ENCODE data around the gene CPXM2. TPM values are rescaled to one million over a fixed set of nuclear protein-coding genes. Genes with fewer than 3 reads are reported as not detected.

Gene CPXM2
- total and polyA plus RNA-seq, 4 donors = 0.05 to 0.92 (median 0.44) TPM

DNA sequence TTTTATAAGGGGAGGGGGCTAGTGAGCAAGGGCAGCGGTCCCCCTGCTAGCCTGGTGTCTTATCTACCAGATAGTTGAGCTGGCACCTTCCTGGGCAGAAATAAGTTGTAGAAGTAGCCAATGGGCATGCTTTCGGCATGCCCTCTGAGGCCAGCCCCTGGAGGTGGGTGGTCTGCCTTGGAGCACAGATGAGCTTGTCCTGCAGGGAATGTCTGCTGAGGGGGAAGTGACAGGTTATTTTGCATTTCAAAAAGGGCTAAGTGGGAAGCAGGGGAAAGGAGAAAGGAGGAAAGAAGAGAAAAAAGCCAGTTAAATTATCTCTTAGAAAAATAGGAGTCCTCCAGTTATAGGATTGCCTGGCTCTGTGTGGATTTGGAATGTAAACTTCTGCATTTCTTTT lies 136.5 kb downstream of the CPXM2 start:
- no peak overlapping the region for H3K4me3 ChIP-seq (ENCODE audit: low read depth in 1 of 3, low read length in 3 of 3)
- H3K36me3 ChIP-seq (ENCODE audit: control insufficient read depth in 4 of 4, insufficient read depth in 3 of 4, low read depth in 1 of 4, low read length in 3 of 4) = no peaks in the 10 kb centered on the region
- H3K27ac ChIP-seq (ENCODE audit: low read depth in 1 of 2, low read length in 2 of 2) = no peak overlapping the region
- H3K27me3 ChIP-seq (ENCODE audit: control insufficient read depth in 4 of 4, insufficient read depth in 4 of 4, low read length in 3 of 4) = peaks cover 0 to 6% (median under 1%) of the 10 kb centered on the region in 4 donors
- peaks cover 0 to 4% (median 1%) of the 10 kb centered on the region in 4 donors for H3K9me3 ChIP-seq (ENCODE audit: control insufficient read depth in 4 of 4, low read length in 3 of 4)
- 68% methylated on average over 2 of the region's 2 CpGs for WGBS
- no peak for TF ChIP-seq JUND (IDR thresholded peaks at IDR 0.05)
- no peak for TF ChIP-seq NR2F2 (IDR thresholded peaks at IDR 0.05)
- no peak for TF ChIP-seq HNF4G (IDR thresholded peaks at IDR 0.05)
- TF ChIP-seq, protein P1, sequence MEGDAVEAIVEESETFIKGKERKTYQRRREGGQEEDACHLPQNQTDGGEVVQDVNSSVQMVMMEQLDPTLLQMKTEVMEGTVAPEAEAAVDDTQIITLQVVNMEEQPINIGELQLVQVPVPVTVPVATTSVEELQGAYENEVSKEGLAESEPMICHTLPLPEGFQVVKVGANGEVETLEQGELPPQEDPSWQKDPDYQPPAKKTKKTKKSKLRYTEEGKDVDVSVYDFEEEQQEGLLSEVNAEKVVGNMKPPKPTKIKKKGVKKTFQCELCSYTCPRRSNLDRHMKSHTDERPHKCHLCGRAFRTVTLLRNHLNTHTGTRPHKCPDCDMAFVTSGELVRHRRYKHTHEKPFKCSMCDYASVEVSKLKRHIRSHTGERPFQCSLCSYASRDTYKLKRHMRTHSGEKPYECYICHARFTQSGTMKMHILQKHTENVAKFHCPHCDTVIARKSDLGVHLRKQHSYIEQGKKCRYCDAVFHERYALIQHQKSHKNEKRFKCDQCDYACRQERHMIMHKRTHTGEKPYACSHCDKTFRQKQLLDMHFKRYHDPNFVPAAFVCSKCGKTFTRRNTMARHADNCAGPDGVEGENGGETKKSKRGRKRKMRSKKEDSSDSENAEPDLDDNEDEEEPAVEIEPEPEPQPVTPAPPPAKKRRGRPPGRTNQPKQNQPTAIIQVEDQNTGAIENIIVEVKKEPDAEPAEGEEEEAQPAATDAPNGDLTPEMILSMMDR (IDR thresholded peaks at IDR 0.05; ENCODE audit: low read depth, low read length, missing input control) = no peak
- TF ChIP-seq FOXA2 (IDR thresholded peaks at IDR 0.05) = no peak
- TF ChIP-seq, protein P2, sequence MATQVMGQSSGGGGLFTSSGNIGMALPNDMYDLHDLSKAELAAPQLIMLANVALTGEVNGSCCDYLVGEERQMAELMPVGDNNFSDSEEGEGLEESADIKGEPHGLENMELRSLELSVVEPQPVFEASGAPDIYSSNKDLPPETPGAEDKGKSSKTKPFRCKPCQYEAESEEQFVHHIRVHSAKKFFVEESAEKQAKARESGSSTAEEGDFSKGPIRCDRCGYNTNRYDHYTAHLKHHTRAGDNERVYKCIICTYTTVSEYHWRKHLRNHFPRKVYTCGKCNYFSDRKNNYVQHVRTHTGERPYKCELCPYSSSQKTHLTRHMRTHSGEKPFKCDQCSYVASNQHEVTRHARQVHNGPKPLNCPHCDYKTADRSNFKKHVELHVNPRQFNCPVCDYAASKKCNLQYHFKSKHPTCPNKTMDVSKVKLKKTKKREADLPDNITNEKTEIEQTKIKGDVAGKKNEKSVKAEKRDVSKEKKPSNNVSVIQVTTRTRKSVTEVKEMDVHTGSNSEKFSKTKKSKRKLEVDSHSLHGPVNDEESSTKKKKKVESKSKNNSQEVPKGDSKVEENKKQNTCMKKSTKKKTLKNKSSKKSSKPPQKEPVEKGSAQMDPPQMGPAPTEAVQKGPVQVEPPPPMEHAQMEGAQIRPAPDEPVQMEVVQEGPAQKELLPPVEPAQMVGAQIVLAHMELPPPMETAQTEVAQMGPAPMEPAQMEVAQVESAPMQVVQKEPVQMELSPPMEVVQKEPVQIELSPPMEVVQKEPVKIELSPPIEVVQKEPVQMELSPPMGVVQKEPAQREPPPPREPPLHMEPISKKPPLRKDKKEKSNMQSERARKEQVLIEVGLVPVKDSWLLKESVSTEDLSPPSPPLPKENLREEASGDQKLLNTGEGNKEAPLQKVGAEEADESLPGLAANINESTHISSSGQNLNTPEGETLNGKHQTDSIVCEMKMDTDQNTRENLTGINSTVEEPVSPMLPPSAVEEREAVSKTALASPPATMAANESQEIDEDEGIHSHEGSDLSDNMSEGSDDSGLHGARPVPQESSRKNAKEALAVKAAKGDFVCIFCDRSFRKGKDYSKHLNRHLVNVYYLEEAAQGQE (IDR thresholded peaks at IDR 0.05) = no peak
- TF ChIP-seq, protein P3, sequence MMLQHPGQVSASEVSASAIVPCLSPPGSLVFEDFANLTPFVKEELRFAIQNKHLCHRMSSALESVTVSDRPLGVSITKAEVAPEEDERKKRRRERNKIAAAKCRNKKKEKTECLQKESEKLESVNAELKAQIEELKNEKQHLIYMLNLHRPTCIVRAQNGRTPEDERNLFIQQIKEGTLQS (IDR thresholded peaks at IDR 0.05) = no peak
- no peak for TF ChIP-seq TAF1 (conservative IDR thresholded peaks at IDR 0.05)
- no peak for TF ChIP-seq HNF4A (conservative IDR thresholded peaks at IDR 0.05)
- no peak for TF ChIP-seq FOXA1 (IDR thresholded peaks at IDR 0.05)
- TF ChIP-seq, protein P4, sequence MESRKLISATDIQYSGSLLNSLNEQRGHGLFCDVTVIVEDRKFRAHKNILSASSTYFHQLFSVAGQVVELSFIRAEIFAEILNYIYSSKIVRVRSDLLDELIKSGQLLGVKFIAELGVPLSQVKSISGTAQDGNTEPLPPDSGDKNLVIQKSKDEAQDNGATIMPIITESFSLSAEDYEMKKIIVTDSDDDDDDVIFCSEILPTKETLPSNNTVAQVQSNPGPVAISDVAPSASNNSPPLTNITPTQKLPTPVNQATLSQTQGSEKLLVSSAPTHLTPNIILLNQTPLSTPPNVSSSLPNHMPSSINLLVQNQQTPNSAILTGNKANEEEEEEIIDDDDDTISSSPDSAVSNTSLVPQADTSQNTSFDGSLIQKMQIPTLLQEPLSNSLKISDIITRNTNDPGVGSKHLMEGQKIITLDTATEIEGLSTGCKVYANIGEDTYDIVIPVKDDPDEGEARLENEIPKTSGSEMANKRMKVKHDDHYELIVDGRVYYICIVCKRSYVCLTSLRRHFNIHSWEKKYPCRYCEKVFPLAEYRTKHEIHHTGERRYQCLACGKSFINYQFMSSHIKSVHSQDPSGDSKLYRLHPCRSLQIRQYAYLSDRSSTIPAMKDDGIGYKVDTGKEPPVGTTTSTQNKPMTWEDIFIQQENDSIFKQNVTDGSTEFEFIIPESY (IDR thresholded peaks at IDR 0.05) = no peak
- TF ChIP-seq RXRA (IDR thresholded peaks at IDR 0.05) = no peak
- TF ChIP-seq SP1 (IDR thresholded peaks at IDR 0.05) = no peak
- no peak for TF ChIP-seq RAD21 (IDR thresholded peaks at IDR 0.05)
- TF ChIP-seq YY1 (IDR thresholded peaks at IDR 0.05) = no peak
- TF ChIP-seq GABPA (IDR thresholded peaks at IDR 0.05 in 1 of 2, conservative IDR thresholded peaks at IDR 0.05 in 1 of 2) = no peak
- TF ChIP-seq EGR1 (IDR thresholded peaks at IDR 0.05; ENCODE audit: low read depth in 2 of 2) = no peak
- DNase-seq (ENCODE audit: low spot score) = no peak
- no peak overlapping the region for H3K9ac ChIP-seq (ENCODE audit: low read depth in 1 of 2, low read length in 2 of 2)
- H3K4me1 ChIP-seq (ENCODE audit: control insufficient read depth in 4 of 4, insufficient read depth in 4 of 4, low read length in 3 of 4) = no peaks in the 10 kb centered on the region

DNA sequence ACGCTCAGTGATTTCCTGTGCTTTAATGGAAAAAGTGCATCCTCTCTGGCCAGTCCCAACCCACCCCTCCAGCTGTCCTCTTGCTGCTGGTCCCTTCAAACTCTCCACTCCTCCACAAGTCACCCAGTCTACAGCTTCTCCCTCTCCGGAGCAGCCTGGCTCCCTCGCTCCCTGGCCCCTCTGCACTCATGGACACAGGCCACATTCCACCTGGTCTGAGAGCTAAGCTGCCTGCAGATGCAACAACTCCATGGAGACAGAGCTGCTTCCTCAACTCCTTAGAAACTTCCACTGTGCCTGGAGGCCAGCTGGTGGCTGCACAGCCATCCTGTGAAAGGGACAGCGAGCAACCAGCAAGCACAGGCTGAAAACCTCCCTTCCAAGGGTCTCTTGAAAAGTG lies 137.5 kb downstream of the CPXM2 start:
- Histone ChIP-seq H3K27me3 (ENCODE audit: control insufficient read depth in 4 of 4, insufficient read depth in 4 of 4, low read length in 3 of 4) (peaks cover 0 to 10% (median under 1%) of the 10 kb centered on the region in 4 donors), H3K4me3 (ENCODE audit: low read depth in 1 of 3, low read length in 3 of 3) (no peak overlapping the region), H3K9ac (ENCODE audit: low read depth in 1 of 2, low read length in 2 of 2) (no peak overlapping the region), H3K9me3 (ENCODE audit: control insufficient read depth in 4 of 4, low read length in 3 of 4) (peaks cover 0 to 4% (median 1%) of the 10 kb centered on the region in 4 donors), H3K36me3 (ENCODE audit: control insufficient read depth in 4 of 4, insufficient read depth in 3 of 4, low read depth in 1 of 4, low read length in 3 of 4) (no peaks in the 10 kb centered on the region), H3K4me1 (ENCODE audit: control insufficient read depth in 4 of 4, insufficient read depth in 4 of 4, low read length in 3 of 4) (no peaks in the 10 kb centered on the region), H3K27ac (ENCODE audit: low read depth in 1 of 2, low read length in 2 of 2) (no peak overlapping the region)
- no peak for DNase-seq (ENCODE audit: low spot score)
- 72% methylated on average over 4 of the region's 4 CpGs for WGBS
- TF ChIP-seq EGR1 (IDR thresholded peaks at IDR 0.05; ENCODE audit: low read depth in 2 of 2) = no peak
- TF ChIP-seq, protein P1 (IDR thresholded peaks at IDR 0.05; ENCODE audit: low read depth, low read length, missing input control) = no peak
- TF ChIP-seq, protein P5, sequence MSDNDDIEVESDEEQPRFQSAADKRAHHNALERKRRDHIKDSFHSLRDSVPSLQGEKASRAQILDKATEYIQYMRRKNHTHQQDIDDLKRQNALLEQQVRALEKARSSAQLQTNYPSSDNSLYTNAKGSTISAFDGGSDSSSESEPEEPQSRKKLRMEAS (IDR thresholded peaks at IDR 0.05) = no peak
- TF ChIP-seq, protein P4 (IDR thresholded peaks at IDR 0.05) = no peak
- no peak for TF ChIP-seq TAF1 (conservative IDR thresholded peaks at IDR 0.05)
- no peak for TF ChIP-seq GABPA (IDR thresholded peaks at IDR 0.05 in 1 of 2, conservative IDR thresholded peaks at IDR 0.05 in 1 of 2)
- TF ChIP-seq RXRA (IDR thresholded peaks at IDR 0.05) = no peak
- no peak for TF ChIP-seq SP1 (IDR thresholded peaks at IDR 0.05)
- no peak for TF ChIP-seq YY1 (IDR thresholded peaks at IDR 0.05)
- TF ChIP-seq, protein P3 (IDR thresholded peaks at IDR 0.05) = no peak
- no peak for TF ChIP-seq RAD21 (IDR thresholded peaks at IDR 0.05)
- no peak for TF ChIP-seq FOXA2 (IDR thresholded peaks at IDR 0.05)
